NCI-H1930 (cell line): Measurements from ENCODE around the gene ATP6V1B1.
"Not testable (repeated sequence)": the region's sequence is repeated elsewhere in the genome, so short reads cannot be mapped to it uniquely, and the experiment has no call there.

ENCODE experiments used
- DNase-seq, 2 experiments: peaks; one replicate each; lab custom pipeline; 2025; lab: John Stamatoyannopoulos, UW

Gene ATP6V1B1

DNA sequence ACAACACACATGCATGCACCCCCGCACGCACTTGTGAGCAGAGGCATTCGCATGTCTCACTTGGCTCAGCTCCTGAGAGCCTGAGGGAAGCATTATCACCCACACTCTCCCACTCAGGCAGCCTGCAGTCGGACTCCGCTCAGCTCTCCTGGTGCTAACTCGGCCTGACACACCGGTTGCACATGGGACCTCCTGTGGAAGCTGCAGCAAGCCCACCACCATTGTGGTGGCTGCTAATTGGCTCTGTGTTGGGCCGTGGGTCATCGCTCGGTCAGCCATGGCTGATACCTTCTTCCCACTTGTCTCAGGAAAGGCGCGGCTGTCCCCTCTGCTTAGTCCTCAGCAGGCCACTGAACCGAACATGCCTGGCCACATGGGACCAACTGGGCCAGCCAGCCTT lies 72.6 kb downstream of the ATP6V1B1 start:
- no peak for DNase-seq

DNA sequence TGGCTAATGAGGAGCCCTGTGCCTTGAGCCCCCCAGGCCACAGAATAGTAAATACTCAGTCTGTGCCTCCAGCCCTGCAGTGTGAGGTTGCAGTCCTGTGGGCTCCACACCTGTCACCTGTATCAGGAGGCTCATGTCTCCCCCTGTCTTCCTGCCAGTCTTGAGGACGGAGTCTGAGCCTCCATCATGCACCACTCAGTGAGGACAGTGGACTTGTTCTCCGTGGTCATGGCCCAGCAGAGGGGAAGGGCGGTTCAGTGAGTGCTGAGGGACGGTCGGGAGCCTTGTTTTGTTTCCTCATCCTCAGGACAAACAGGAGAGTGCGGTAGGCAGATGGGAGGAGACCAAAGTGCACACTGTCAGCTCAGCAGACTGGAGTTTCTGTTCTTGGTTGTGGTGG lies 76.1 kb downstream of the ATP6V1B1 start:
- not testable (repeated sequence) for DNase-seq
